Loucy (cell line): ENCODE measurements around the gene CELF4.

Experiments
- H2AFZ ChIP-seq: fragments of 200-600 bp; sonication (generic); 2 replicates; pipeline ENCODE4 v1.6.0; 2016; ENCODE audit warnings: antibody characterized with exemption, mild to moderate bottlenecking, low read length, moderate library complexity
- H3F3A ChIP-seq: fragments of 200-600 bp; 2 replicates; pipeline ENCODE4 v1.6.0; 2016; ENCODE audit warnings: antibody characterized with exemption, low read depth, mild to moderate bottlenecking
- H3K27me3 ChIP-seq: fragments of 200-600 bp; sonication (generic); 2 replicates; pipeline ENCODE4 v1.6.1; 2014; ENCODE audit warnings: low read length, mild to moderate bottlenecking; ENCODE audit not compliant: insufficient read depth, poor library complexity, severe bottlenecking
- H3K36me3 ChIP-seq: fragments of 200-600 bp; sonication (generic); 2 replicates; pipeline ENCODE4 v1.6.1; 2016; ENCODE audit warnings: low read length; ENCODE audit not compliant: insufficient read depth
- H3K4me1 ChIP-seq: fragments of 200-600 bp; sonication (generic); 2 replicates; pipeline ENCODE4 v1.5.1; 2014; ENCODE audit warnings: low read length, mild to moderate bottlenecking; ENCODE audit not compliant: insufficient read depth, poor library complexity, severe bottlenecking
- H3K4me2 ChIP-seq: fragments of 200-600 bp; sonication (generic); 2 replicates; pipeline ENCODE4 v1.6.0; 2014; ENCODE audit warnings: antibody characterized with exemption, low read length, low read depth, mild to moderate bottlenecking; ENCODE audit not compliant: poor library complexity, severe bottlenecking
- H3K4me3 ChIP-seq: fragments of 200-600 bp; sonication (generic); 2 replicates; pipeline ENCODE4 v1.5.1; 2014; ENCODE audit warnings: low read length, mild to moderate bottlenecking, mixed read lengths; ENCODE audit not compliant: poor library complexity, severe bottlenecking
- H3K79me2 ChIP-seq: fragments of 200-600 bp; sonication (generic); 2 replicates; pipeline ENCODE4 v1.6.1; 2014; ENCODE audit warnings: low read length; ENCODE audit not compliant: insufficient read depth
- H3K9ac ChIP-seq: fragments of 200-600 bp; sonication (generic); 2 replicates; pipeline ENCODE4 v1.6.0; 2014; ENCODE audit warnings: mild to moderate bottlenecking, low read depth, low read length, moderate library complexity; ENCODE audit not compliant: poor library complexity, severe bottlenecking
- H3K9me2 ChIP-seq: fragments of 200-600 bp; sonication (generic); replicated peaks from 2 replicates; pipeline ENCODE4 v1.6.1; 2016; ENCODE audit warnings: low read depth, low read length, mixed read lengths
- H3K9me3 ChIP-seq: fragments of 200-600 bp; sonication (generic); 2 replicates; pipeline ENCODE4 v1.6.1; 2014; ENCODE audit warnings: mild to moderate bottlenecking, antibody characterized with exemption, low read length, low read depth; ENCODE audit not compliant: insufficient read depth
- H4K20me1 ChIP-seq: fragments of 200-600 bp; sonication (generic); 2 replicates; pipeline ENCODE4 v1.6.0; 2014; ENCODE audit warnings: antibody characterized with exemption, low read length, mild to moderate bottlenecking; ENCODE audit not compliant: insufficient read depth, poor library complexity, severe bottlenecking
- EZH2phosphoT487 ChIP-seq: fragments of 200-600 bp; IDR thresholded peaks from 2 replicates; pipeline ENCODE4 v1.6.1; 2018; ENCODE audit warnings: antibody characterized with exemption, mild to moderate bottlenecking, moderate library complexity, borderline replicate concordance
- TF ChIP-seq, protein P1 (sequence below): fragments of 200-600 bp; sonication (generic); conservative IDR thresholded peaks from 2 replicates; pipeline ENCODE4 v1.5.1; 2014; ENCODE audit warnings: mild to moderate bottlenecking, antibody characterized with exemption, low read length

Gene CELF4

GRCh38 chr18:37242826-37243560 lies 322.6 kb downstream of the CELF4 start:
- H3K27me3 ChIP-seq = no peaks in the 10 kb centered on the region
- H2AFZ ChIP-seq = no peak overlapping the region
- TF ChIP-seq, protein P1, sequence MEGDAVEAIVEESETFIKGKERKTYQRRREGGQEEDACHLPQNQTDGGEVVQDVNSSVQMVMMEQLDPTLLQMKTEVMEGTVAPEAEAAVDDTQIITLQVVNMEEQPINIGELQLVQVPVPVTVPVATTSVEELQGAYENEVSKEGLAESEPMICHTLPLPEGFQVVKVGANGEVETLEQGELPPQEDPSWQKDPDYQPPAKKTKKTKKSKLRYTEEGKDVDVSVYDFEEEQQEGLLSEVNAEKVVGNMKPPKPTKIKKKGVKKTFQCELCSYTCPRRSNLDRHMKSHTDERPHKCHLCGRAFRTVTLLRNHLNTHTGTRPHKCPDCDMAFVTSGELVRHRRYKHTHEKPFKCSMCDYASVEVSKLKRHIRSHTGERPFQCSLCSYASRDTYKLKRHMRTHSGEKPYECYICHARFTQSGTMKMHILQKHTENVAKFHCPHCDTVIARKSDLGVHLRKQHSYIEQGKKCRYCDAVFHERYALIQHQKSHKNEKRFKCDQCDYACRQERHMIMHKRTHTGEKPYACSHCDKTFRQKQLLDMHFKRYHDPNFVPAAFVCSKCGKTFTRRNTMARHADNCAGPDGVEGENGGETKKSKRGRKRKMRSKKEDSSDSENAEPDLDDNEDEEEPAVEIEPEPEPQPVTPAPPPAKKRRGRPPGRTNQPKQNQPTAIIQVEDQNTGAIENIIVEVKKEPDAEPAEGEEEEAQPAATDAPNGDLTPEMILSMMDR = no peak
- no peak for TF ChIP-seq EZH2phosphoT487
- no peaks in the 10 kb centered on the region for H3K36me3 ChIP-seq
- no peaks in the 10 kb centered on the region for H3F3A ChIP-seq
- no peak overlapping the region for H3K4me3 ChIP-seq
- no peaks in the 10 kb centered on the region for H3K4me1 ChIP-seq
- no peaks in the 10 kb centered on the region for H3K9me2 ChIP-seq
- H3K9me3 ChIP-seq = no peaks in the 10 kb centered on the region
- no peak overlapping the region for H3K4me2 ChIP-seq
- H3K9ac ChIP-seq = no peak overlapping the region
- no peaks in the 10 kb centered on the region for H4K20me1 ChIP-seq
- H3K79me2 ChIP-seq = no peaks in the 10 kb centered on the region

- no peak overlapping the region for H3K4me2 ChIP-seq
- no peaks in the 10 kb centered on the region for H3K4me1 ChIP-seq
- no peaks in the 10 kb centered on the region for H3K27me3 ChIP-seq
- TF ChIP-seq EZH2phosphoT487 = no peak
- TF ChIP-seq, protein P1 = no peak
- H4K20me1 ChIP-seq = no peaks in the 10 kb centered on the region
- no peaks in the 10 kb centered on the region for H3K79me2 ChIP-seq
- H3F3A ChIP-seq = no peaks in the 10 kb centered on the region
- H3K9ac ChIP-seq = no peak overlapping the region
- no peak overlapping the region for H3K4me3 ChIP-seq
- H3K9me2 ChIP-seq = no peaks in the 10 kb centered on the region
- no peaks in the 10 kb centered on the region for H3K9me3 ChIP-seq
- no peaks in the 10 kb centered on the region for H3K36me3 ChIP-seq
- H2AFZ ChIP-seq = no peak overlapping the region
Observed at GRCh38 chr18:37242091-37242490, 323.5 kb downstream of the CELF4 start.

- TF ChIP-seq EZH2phosphoT487 = no peak
- Histone ChIP-seq H3K9me3 (no peaks in the 10 kb centered on the region), H2AFZ (no peak overlapping the region), H3K4me3 (no peak overlapping the region), H3K9me2 (no peaks in the 10 kb centered on the region), H3K36me3 (no peaks in the 10 kb centered on the region), H3K27me3 (no peaks in the 10 kb centered on the region), H3K79me2 (no peaks in the 10 kb centered on the region), H3F3A (no peaks in the 10 kb centered on the region), H3K9ac (no peak overlapping the region), H4K20me1 (no peaks in the 10 kb centered on the region), H3K4me2 (no peak overlapping the region), H3K4me1 (no peaks in the 10 kb centered on the region)
Observed at GRCh38 chr18:37238282-37239108, 327.1 kb downstream of the CELF4 start.
